Right atrium auricular region (tissue), 2 donors: ENCODE results near the gene NME7. TPM values are rescaled to one million over a fixed set of nuclear protein-coding genes. Genes with fewer than 3 reads are reported as not detected.

Experiments used
- DNase-seq: peaks from one replicate; pipeline ENCODE4 v3.0.0-alpha.2; 2019; ENCODE audit warnings: low spot score
- H3K27ac ChIP-seq, 2 donors: fragments of 200-600 bp; sonication (generic); 1 replicate in 1 of 2; 2 replicates in 1 of 2; pipeline ENCODE4 v1.5.1; 2016 to 2019
- H3K27me3 ChIP-seq, 2 donors: fragments of 200-600 bp; sonication (generic); one replicate each; pipeline versions ENCODE4 v1.5.1 to v1.6.0; 2017 to 2019
- H3K36me3 ChIP-seq: fragments of 200-600 bp; sonication (generic); one replicate; pipeline ENCODE4 v1.5.1; 2016
- H3K4me1 ChIP-seq, 2 donors: fragments of 200-600 bp; sonication (generic); one replicate each; pipeline versions ENCODE4 v1.5.1 to v1.6.0; 2017 to 2019
- H3K4me3 ChIP-seq, 2 donors: fragments of 200-600 bp; sonication (generic); 1 replicate in 1 of 2; 2 replicates in 1 of 2; pipeline ENCODE4 v1.5.1; 2017 to 2019; ENCODE audit warnings: mild to moderate bottlenecking in 1 of 2, moderate library complexity in 1 of 2
- H3K9me3 ChIP-seq, 2 donors: fragments of 200-600 bp; sonication (generic); one replicate each; pipeline ENCODE4 v1.5.1; 2019
- CTCF ChIP-seq, 2 donors: fragments of 200-600 bp; sonication (generic); IDR thresholded peaks; one replicate each; pipeline ENCODE4 v1.5.1; 2019; ENCODE audit warnings: antibody characterized with exemption in 2 of 2
- total RNA-seq, 2 donors: library from RNA; depleted of rRNA; stranded (reverse); fragments of >200 nt; gene quantifications; one replicate each; pipeline ENCODE4 v1.1.0, GENCODE V29; 2016

NME7 gene
- total RNA-seq, 2 donors from 2014 or later = 9.1 to 10.4 TPM

- H3K9me3 ChIP-seq = no peaks in the 10 kb centered on the region
- no peak for DNase-seq
- H3K4me1 ChIP-seq = no peaks in the 10 kb centered on the region
- no peak overlapping the region for H3K4me3 ChIP-seq
- H3K27ac ChIP-seq = no peak overlapping the region
- no peaks in the 10 kb centered on the region for H3K27me3 ChIP-seq
- H3K36me3 ChIP-seq = no peaks in the 10 kb centered on the region
- no peak for TF ChIP-seq CTCF (IDR thresholded peaks at IDR 0.05)
Observed at GRCh38 chr1:169151338-169151837, 216.2 kb downstream of the NME7 start.

- Histone ChIP-seq H3K4me3 (no peak overlapping the region), H3K36me3 (no peaks in the 10 kb centered on the region), H3K9me3 (no peaks in the 10 kb centered on the region), H3K27ac (no peak overlapping the region), H3K27me3 (no peaks in the 10 kb centered on the region), H3K4me1 (no peaks in the 10 kb centered on the region)
- no peak for DNase-seq
- TF ChIP-seq CTCF (IDR thresholded peaks at IDR 0.05) = no peak
Observed at GRCh38 chr1:169150641-169151337, 216.8 kb downstream of the NME7 start.

GRCh38 chr1:169149555-169150286 lies 217.9 kb downstream of the NME7 start:
- Histone ChIP-seq H3K27ac (no peak overlapping the region), H3K4me1 (no peaks in the 10 kb centered on the region), H3K36me3 (no peaks in the 10 kb centered on the region), H3K27me3 (no peaks in the 10 kb centered on the region), H3K9me3 (no peaks in the 10 kb centered on the region), H3K4me3 (no peak overlapping the region)
- TF ChIP-seq CTCF (IDR thresholded peaks at IDR 0.05) = no peak
- no peak for DNase-seq

- no peak for DNase-seq
- Histone ChIP-seq H3K27ac (no peak overlapping the region), H3K4me3 (no peak overlapping the region), H3K9me3 (no peaks in the 10 kb centered on the region), H3K27me3 (no peaks in the 10 kb centered on the region), H3K36me3 (no peaks in the 10 kb centered on the region), H3K4me1 (no peaks in the 10 kb centered on the region)
- no peak for TF ChIP-seq CTCF (IDR thresholded peaks at IDR 0.05)
Observed at GRCh38 chr1:169148472-169149252, 218.9 kb downstream of the NME7 start.

- DNase-seq = no peak
- TF ChIP-seq CTCF (IDR thresholded peaks at IDR 0.05) = no peak
- H3K4me3 ChIP-seq = no peak overlapping the region
- no peaks in the 10 kb centered on the region for H3K27me3 ChIP-seq
- H3K4me1 ChIP-seq = no peaks in the 10 kb centered on the region
- H3K9me3 ChIP-seq = no peaks in the 10 kb centered on the region
- H3K27ac ChIP-seq = no peak overlapping the region
- H3K36me3 ChIP-seq = no peaks in the 10 kb centered on the region
Observed at GRCh38 chr1:169146576-169147214, 220.9 kb downstream of the NME7 start.
